ENCODE data around the gene SNX25. TPM values are rescaled to one million over a fixed set of nuclear protein-coding genes. Genes with fewer than 3 reads are reported as not detected.
A peak's percentile ranks its signal among the peaks of the same experiment; 100 is the strongest.

The SNX25 gene
- total RNA-seq, 4 donors from 2014 or later = 12.4 to 92.4 (median 17.8) TPM

DNA sequence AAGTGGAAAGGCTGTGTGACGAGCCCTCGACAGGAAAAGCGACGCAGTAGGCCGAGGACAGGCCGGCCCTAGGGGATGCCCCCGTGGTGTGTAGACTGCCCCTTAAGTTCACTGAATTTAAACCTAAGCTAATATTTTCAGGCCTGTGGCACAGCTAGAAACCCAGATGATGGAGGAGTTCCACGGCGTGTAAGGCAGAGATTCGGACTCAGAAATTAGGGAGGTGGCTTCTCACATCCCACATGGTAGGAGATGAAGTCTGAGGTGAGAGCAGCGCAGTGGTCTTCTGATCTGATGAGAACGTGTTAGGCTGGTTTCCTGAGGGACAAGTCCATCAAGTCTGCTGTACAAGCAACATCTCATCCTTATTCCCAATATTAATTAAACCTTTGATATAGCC lies 178.6 kb downstream of the SNX25 start:
- Histone ChIP-seq H3K4me1 (peaks cover 0 to 5% (median 0%) of the 10 kb centered on the region in 4 donors), H3K9me3 (no peaks in the 10 kb centered on the region), H3K27me3 (no peaks in the 10 kb centered on the region), H3K27ac (no peak overlapping the region), H3K4me3 (no peak overlapping the region), H3K36me3 (no peaks in the 10 kb centered on the region)
- DNase-seq = no peak
- no peak for TF ChIP-seq POLR2A (IDR thresholded peaks at IDR 0.05)
- TF ChIP-seq, protein P1, sequence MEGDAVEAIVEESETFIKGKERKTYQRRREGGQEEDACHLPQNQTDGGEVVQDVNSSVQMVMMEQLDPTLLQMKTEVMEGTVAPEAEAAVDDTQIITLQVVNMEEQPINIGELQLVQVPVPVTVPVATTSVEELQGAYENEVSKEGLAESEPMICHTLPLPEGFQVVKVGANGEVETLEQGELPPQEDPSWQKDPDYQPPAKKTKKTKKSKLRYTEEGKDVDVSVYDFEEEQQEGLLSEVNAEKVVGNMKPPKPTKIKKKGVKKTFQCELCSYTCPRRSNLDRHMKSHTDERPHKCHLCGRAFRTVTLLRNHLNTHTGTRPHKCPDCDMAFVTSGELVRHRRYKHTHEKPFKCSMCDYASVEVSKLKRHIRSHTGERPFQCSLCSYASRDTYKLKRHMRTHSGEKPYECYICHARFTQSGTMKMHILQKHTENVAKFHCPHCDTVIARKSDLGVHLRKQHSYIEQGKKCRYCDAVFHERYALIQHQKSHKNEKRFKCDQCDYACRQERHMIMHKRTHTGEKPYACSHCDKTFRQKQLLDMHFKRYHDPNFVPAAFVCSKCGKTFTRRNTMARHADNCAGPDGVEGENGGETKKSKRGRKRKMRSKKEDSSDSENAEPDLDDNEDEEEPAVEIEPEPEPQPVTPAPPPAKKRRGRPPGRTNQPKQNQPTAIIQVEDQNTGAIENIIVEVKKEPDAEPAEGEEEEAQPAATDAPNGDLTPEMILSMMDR (IDR thresholded peaks at IDR 0.05) = no peak

GRCh38 chr4:185390941-185391340 lies 181.5 kb downstream of the SNX25 start:
- TF ChIP-seq, protein P1 (IDR thresholded peaks at IDR 0.05) = no peak
- Histone ChIP-seq H3K27me3 (no peaks in the 10 kb centered on the region), H3K4me1 (no peaks in the 10 kb centered on the region), H3K27ac (no peak overlapping the region), H3K36me3 (no peaks in the 10 kb centered on the region), H3K4me3 (no peak overlapping the region), H3K9me3 (no peaks in the 10 kb centered on the region)
- no peak for DNase-seq

DNA sequence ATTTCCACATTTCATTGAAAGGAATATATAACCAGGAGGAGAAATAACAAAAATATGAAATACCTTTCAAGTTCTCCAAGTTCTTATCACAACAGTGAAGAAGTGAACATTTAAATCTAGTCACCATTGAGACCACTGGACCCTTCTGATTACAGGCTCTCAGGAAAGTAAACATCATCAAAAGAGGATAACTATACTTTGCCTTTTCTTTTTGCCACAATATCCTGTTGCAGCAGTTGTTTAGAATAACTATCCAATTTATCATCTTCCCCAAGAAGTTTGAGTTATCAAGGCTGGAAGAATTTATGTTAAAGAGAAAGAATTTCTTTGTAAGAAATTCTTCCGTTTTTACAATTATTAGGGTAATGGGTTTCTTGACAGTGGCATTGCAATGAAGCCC lies 182.8 kb downstream of the SNX25 start:
- DNase-seq = no peak
- Histone ChIP-seq H3K4me1 (peaks cover 0 to 4% (median 0%) of the 10 kb centered on the region in 4 donors), H3K27ac (no peak overlapping the region), H3K27me3 (no peaks in the 10 kb centered on the region), H3K4me3 (no peak overlapping the region), H3K9me3 (no peaks in the 10 kb centered on the region), H3K36me3 (no peaks in the 10 kb centered on the region)
- no peak for TF ChIP-seq POLR2A (IDR thresholded peaks at IDR 0.05)
- TF ChIP-seq, protein P1 (IDR thresholded peaks at IDR 0.05) = no peak

- Histone ChIP-seq H3K27ac (peak overlapping the region; percentile 90 to 100 (median 97)), H3K4me3 (peak overlapping the region; percentile 50 to 92 (median 67)), H3K27me3 (no peaks in the 10 kb centered on the region), H3K36me3 (peaks cover 0 to 4% (median 0%) of the 10 kb centered on the region in 3 donors), H3K9me3 (no peaks in the 10 kb centered on the region), H3K4me1 (peaks cover 0 to 19% (median 4%) of the 10 kb centered on the region in 4 donors)
- no peak for TF ChIP-seq POLR2A (IDR thresholded peaks at IDR 0.05)
- TF ChIP-seq, protein P1 (IDR thresholded peaks at IDR 0.05) = no peak
- DNase-seq = no peak
Measured at GRCh38 chr4:185394568-185395237, 185.3 kb downstream of the SNX25 start.

- Histone ChIP-seq H3K9me3 (no peaks in the 10 kb centered on the region), H3K36me3 (peaks cover 0 to 11% (median 0%) of the 10 kb centered on the region in 3 donors), H3K4me3 (peak within 1 kb of the TSS; percentile 50 to 92 (median 67)), H3K27me3 (no peaks in the 10 kb centered on the region), H3K4me1 (peaks cover 0 to 19% (median 4%) of the 10 kb centered on the region in 4 donors), H3K27ac (peak within 1 kb of the TSS; percentile 90 to 100 (median 97))
- no peak for DNase-seq
- no peak for TF ChIP-seq POLR2A (IDR thresholded peaks at IDR 0.05)
- TF ChIP-seq, protein P1 (IDR thresholded peaks at IDR 0.05) = no peak
Measured at GRCh38 chr4:185395238-185395955, 186.0 kb downstream of the SNX25 start, which contains the start of gene LRP2BP. Gene LRP2BP (minus strand): TSS chr4:185395924. CDS start chr4:185378186, 17,738 bp downstream.

Measured in Peyer's patch (tissue), 4 donors.